ENCODE results near the gene AOPEP. TPM values are rescaled to one million over a fixed set of nuclear protein-coding genes. Genes with fewer than 3 reads are reported as not detected.

AOPEP gene
- total and polyA plus RNA-seq, 9 of the 15 experiments (the other 6 are each of a cell fraction or from before 2014, with no cell fraction given): 4.5 to 19.3 (median 13.5) TPM

DNA sequence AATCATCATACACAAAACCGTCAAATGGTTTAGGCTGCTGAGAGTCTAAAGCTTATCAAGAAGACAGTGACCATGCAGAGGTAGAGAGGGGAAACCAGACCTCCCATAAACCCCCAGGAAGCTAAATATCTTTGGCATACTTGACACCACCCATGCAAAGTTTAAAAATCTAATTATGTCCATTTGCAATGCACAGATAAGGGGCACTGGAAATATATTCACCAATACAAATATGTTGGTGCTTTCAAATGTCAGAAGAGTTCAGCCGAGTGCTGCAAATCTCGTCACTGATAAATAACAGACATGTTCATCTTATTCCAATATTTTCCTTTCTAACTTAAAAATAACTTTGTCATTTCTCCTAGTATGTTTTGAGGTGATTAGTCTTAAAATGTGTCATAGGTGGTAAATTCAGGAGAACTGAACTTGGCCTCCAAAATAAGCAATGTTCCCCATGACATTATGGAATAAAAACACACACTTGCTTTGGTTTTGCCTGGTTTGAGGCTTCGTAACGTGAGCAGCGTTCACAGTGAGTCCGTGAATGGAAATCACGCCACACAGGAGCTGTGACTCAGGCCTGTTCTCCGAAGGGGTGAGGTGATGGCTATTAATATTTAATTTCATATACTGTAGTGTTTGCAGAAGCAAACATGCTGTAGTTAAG, 182.2 kb downstream of the AOPEP start:
- no peaks in the 10 kb centered on the region for H3K36me3 ChIP-seq (ENCODE audit: control insufficient read depth, insufficient read depth, low read length)
- H3K79me2 ChIP-seq (ENCODE audit: control insufficient read depth, insufficient read depth, low read length): no peaks in the 10 kb centered on the region
- no peaks in the 10 kb centered on the region for H3K9me1 ChIP-seq (ENCODE audit: control insufficient read depth, insufficient read depth, low read length)
- no peak overlapping the region for H3K9ac ChIP-seq (ENCODE audit: insufficient read depth in 1 of 2, low read depth in 2 of 2, low read length in 2 of 2)
- TF ChIP-seq NCOR1 (IDR thresholded peaks at IDR 0.05): peak; percentile 18; the same call in 1 of the 2 replicates
- no peak for TF ChIP-seq SNIP1 (IDR thresholded peaks at IDR 0.05; ENCODE audit: low read depth)
- TF ChIP-seq CBFA2T3 (IDR thresholded peaks at IDR 0.05): peak; percentile 52; the same call in 1 of the 2 replicates
- TF ChIP-seq CBFA2T2 (conservative IDR thresholded peaks at IDR 0.05): peak; percentile 28; the same call in 1 of the 2 replicates
- ChIA-PET POLR2A (interaction anchor here (0.7 to 1.2 kb wide), 5 partner anchors 9 to 288 kb away, joined by 3 read pairs; no protein-coding TSS in a partner anchor), CTCF (ENCODE audit: low intra/inter-chr PET ratio) (no interaction called here)
- peaks cover 0 to 7% of the 10 kb centered on the region in 2 experiments; a peak in 3 of 5 replicates for H3K4me1 ChIP-seq (replicated peaks in 1 of 2; ENCODE audit: control insufficient read depth in 2 of 2, insufficient read depth in 2 of 2, low read length in 2 of 2)
- H3K27me3 ChIP-seq (ENCODE audit: control insufficient read depth in 2 of 2, insufficient read depth in 2 of 2, low read length in 2 of 2): no peaks in the 10 kb centered on the region
- no TSS peak for BruUV-seq (replicated peaks)
- no peaks in the 10 kb centered on the region for H3K9me3 ChIP-seq (replicated peaks; ENCODE audit: control insufficient read depth, insufficient read depth, low read depth, low read length)
- H3K27ac ChIP-seq (ENCODE audit: extremely low read depth, low read depth, low read length): no peak overlapping the region
- WGBS (ENCODE audit: insufficient coverage, low coverage, missing lambda C conversion rate): 32% methylated on average over 9 of the region's 9 CpGs
- intact Hi-C loops (cut with micrococcal nuclease) (no loop called here), in situ Hi-C loops (cut with MboI) (no loop called here)
- no peak overlapping the region for H3K4me2 ChIP-seq (ENCODE audit: insufficient read depth, low read length)
- no peak for ATAC-seq
- H2AFZ ChIP-seq (ENCODE audit: low read depth, low read length): no peak overlapping the region
- DNase-seq (ENCODE audit: extremely low read depth in 1 of 4, low spot score in 3 of 4): peak in 1 of 4 experiments; percentile 17
- no peak for FAIRE-seq
- no peak overlapping the region for H3K4me3 ChIP-seq
- no peaks in the 10 kb centered on the region for H4K20me1 ChIP-seq (replicated peaks; ENCODE audit: control insufficient read depth, insufficient read depth, low read length)

DNA sequence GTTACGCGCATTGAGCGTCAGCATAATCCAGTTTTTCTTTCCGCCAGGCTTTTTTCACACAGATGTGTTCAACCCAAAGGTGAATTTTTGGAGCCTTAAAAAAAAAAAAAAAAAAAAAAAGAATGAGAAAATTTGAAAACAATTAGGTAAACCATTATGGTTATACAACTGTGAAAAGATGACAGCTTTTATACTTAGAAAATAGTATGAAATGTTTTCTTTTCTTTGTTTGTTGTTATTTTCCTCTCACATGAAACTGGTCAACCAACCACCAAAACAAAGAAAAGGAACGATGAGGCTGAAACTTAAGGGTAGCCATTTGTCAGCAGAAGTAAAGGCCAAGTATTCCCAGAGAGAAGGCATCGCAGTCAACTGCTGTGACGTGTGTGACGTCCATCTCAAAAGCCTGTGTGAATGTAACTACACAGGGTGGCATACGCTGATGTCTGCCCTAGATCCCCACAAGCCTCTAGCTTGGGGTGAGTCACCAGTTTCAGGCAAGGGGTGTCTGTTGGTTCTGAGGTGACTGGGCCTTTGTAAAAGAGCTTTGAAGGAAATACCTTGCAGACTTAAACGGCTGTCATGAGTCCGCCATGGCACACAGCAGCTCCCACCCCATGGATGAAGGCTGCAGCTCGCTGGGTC, 182.9 kb downstream of the AOPEP start:
- no peak overlapping the region for H3K4me2 ChIP-seq (ENCODE audit: insufficient read depth, low read length)
- WGBS (ENCODE audit: insufficient coverage, low coverage, missing lambda C conversion rate): 65% methylated on average over 12 of the region's 12 CpGs
- ATAC-seq: no peak
- no peaks in the 10 kb centered on the region for H4K20me1 ChIP-seq (replicated peaks; ENCODE audit: control insufficient read depth, insufficient read depth, low read length)
- no peaks in the 10 kb centered on the region for H3K27me3 ChIP-seq (ENCODE audit: control insufficient read depth in 2 of 2, insufficient read depth in 2 of 2, low read length in 2 of 2)
- ChIA-PET POLR2A (interaction anchor here (0.7 kb wide), 1 partner anchor 57 kb away, joined by 3 read pairs; no protein-coding TSS in a partner anchor), CTCF (ENCODE audit: low intra/inter-chr PET ratio) (no interaction called here)
- H2AFZ ChIP-seq (ENCODE audit: low read depth, low read length): no peak overlapping the region
- H3K36me3 ChIP-seq (ENCODE audit: control insufficient read depth, insufficient read depth, low read length): no peaks in the 10 kb centered on the region
- in situ Hi-C loops (cut with MboI): no loop called here
- H3K4me1 ChIP-seq (replicated peaks in 1 of 2; ENCODE audit: control insufficient read depth in 2 of 2, insufficient read depth in 2 of 2, low read length in 2 of 2): peaks cover 0 to 7% of the 10 kb centered on the region in 2 experiments; a peak in 3 of 5 replicates
- no peak for FAIRE-seq
- H3K9me3 ChIP-seq (replicated peaks; ENCODE audit: control insufficient read depth, insufficient read depth, low read depth, low read length): no peaks in the 10 kb centered on the region
- no peak overlapping the region for H3K4me3 ChIP-seq
- H3K9ac ChIP-seq (ENCODE audit: insufficient read depth in 1 of 2, low read depth in 2 of 2, low read length in 2 of 2): no peak overlapping the region
- no peak overlapping the region for H3K27ac ChIP-seq (ENCODE audit: extremely low read depth, low read depth, low read length)
- H3K79me2 ChIP-seq (ENCODE audit: control insufficient read depth, insufficient read depth, low read length): no peaks in the 10 kb centered on the region
- DNase-seq (ENCODE audit: extremely low read depth in 1 of 4, low spot score in 3 of 4): no peak
- no TSS peak for BruUV-seq (replicated peaks)
- no peaks in the 10 kb centered on the region for H3K9me1 ChIP-seq (ENCODE audit: control insufficient read depth, insufficient read depth, low read length)
- intact Hi-C loops (cut with micrococcal nuclease): no loop called here
- TF ChIP-seq DACH1 (IDR thresholded peaks at IDR 0.05; ENCODE audit: partially characterized antibody) (no peak), NFE2L1 (tag; IDR thresholded peaks at IDR 0.05; ENCODE audit: borderline replicate concordance, low read depth) (no peak), FOSL1 (tag; conservative IDR thresholded peaks at IDR 0.05) (no peak), TRIM25 (IDR thresholded peaks at IDR 0.05; ENCODE audit: borderline replicate concordance) (no peak), ATF3 (IDR thresholded peaks at IDR 0.05) (no peak), ATF3 (CRISPR knock-in tag; conservative IDR thresholded peaks at IDR 0.05) (no peak)
- TF ChIP-seq, protein P1, sequence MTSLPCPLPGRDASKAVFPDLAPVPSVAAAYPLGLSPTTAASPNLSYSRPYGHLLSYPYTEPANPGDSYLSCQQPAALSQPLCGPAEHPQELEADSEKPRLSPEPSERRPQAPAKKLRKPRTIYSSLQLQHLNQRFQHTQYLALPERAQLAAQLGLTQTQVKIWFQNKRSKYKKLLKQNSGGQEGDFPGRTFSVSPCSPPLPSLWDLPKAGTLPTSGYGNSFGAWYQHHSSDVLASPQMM (CRISPR knock-in tag; IDR thresholded peaks at IDR 0.05): no peak

Data from K562 (cell line).